Thyroid gland (tissue), 4 donors: ENCODE results near the gene ABCB6. TPM values are rescaled to one million over a fixed set of nuclear protein-coding genes. Genes with fewer than 3 reads are reported as not detected.
A peak's percentile ranks its signal among the peaks of the same experiment; 100 is the strongest.

Source experiments
- DNase-seq, 2 donors: peaks; one replicate each; pipeline ENCODE4 v3.0.0-alpha.2; 2019
- H3K27ac ChIP-seq, 3 donors: fragments of 200-600 bp; sonication (generic); 1 replicate in 2 of 3; 2 replicates in 1 of 3; pipeline ENCODE4 v1.5.1; 2016 to 2019; ENCODE audit warnings: mild to moderate bottlenecking in 1 of 3, moderate library complexity in 1 of 3
- H3K27me3 ChIP-seq: fragments of 200-600 bp; sonication (generic); one replicate; pipeline ENCODE4 v1.5.1; 2019
- H3K36me3 ChIP-seq, 2 donors: fragments of 200-600 bp; sonication (generic); one replicate each; pipeline ENCODE4 v1.5.1; 2016 to 2019
- H3K4me1 ChIP-seq, 2 donors: fragments of 200-600 bp; sonication (generic); one replicate each; pipeline ENCODE4 v1.5.1; 2017 to 2019
- H3K4me3 ChIP-seq, 3 donors: fragments of 200-600 bp; sonication (generic); replicated peaks in 1 of 3; 1 replicate in 2 of 3; 2 replicates in 1 of 3; pipeline ENCODE4 v1.5.1; 2016; ENCODE audit warnings: mild to moderate bottlenecking in 1 of 3
- H3K9me3 ChIP-seq: fragments of 200-600 bp; sonication (generic); one replicate; pipeline ENCODE4 v1.5.1; 2017
- CTCF ChIP-seq, 6 experiments: fragments of 200-600 bp in 3 of 6; fragments of 450-650 bp in 3 of 6; sonication (generic) in 3 of 6; IDR thresholded peaks; one replicate each; pipeline ENCODE4 v1.5.1; 2016 to 2019; ENCODE audit warnings: antibody characterized with exemption in 6 of 6, mild to moderate bottlenecking in 2 of 6, inconsistent platforms in 1 of 6, moderate library complexity in 1 of 6
- POLR2A ChIP-seq, 2 donors: fragments of 450-650 bp; IDR thresholded peaks; one replicate each; pipeline ENCODE4 v1.6.1; 2017; ENCODE audit warnings: antibody characterized with exemption in 2 of 2, mild to moderate bottlenecking in 2 of 2, moderate library complexity in 1 of 2
- WGBS, 2 donors: methylation state at CpG; one replicate each; pipeline ENCODE4 v1.1.5; 2017; 5-methylcytosine and 5-hydroxymethylcytosine counted together
- intact Hi-C: fragments of 100-400 bp; cut with DNase I; formaldehyde crosslinking; loops from one replicate; pipeline ENCODE4 v1.15.1; 2023
- total RNA-seq, 4 donors: library from RNA; depleted of rRNA; stranded (reverse); fragments of >200 nt; gene quantifications; one replicate each; pipeline ENCODE4 v1.2.3, GENCODE V29; 2016

The ABCB6 gene
- total RNA-seq, 4 donors from 2014 or later = 29.6 to 96.8 (median 63.6) TPM

- DNase-seq = no peak
- 60 to 80% methylated on average over 3 to 6 of the region's 6 CpGs for WGBS, 2 donors
- Histone ChIP-seq H3K4me1 (peaks cover 0 to 10% of the 10 kb centered on the region in 2 donors), H3K9me3 (no peaks in the 10 kb centered on the region), H3K27ac (no peak overlapping the region), H3K4me3 (no peak overlapping the region), H3K36me3 (peaks cover 14 to 16% of the 10 kb centered on the region in 2 donors), H3K27me3 (no peaks in the 10 kb centered on the region)
- intact Hi-C loops = loop anchor here (10.0 kb wide), 1 partner anchor 216 kb away; the partner anchor contains the start of gene DNPEP
- TF ChIP-seq POLR2A (IDR thresholded peaks at IDR 0.05) (no peak), CTCF (IDR thresholded peaks at IDR 0.05) (no peak)
Measured at GRCh38 chr2:219168526-219168925, 50.2 kb downstream of the ABCB6 start.

GRCh38 chr2:219167997-219168396 lies 50.8 kb downstream of the ABCB6 start:
- no peaks in the 10 kb centered on the region for H3K27me3 ChIP-seq
- no peak overlapping the region for H3K4me3 ChIP-seq
- TF ChIP-seq POLR2A (IDR thresholded peaks at IDR 0.05) = no peak
- TF ChIP-seq CTCF (IDR thresholded peaks at IDR 0.05) = no peak
- H3K36me3 ChIP-seq = peaks cover 9 to 11% of the 10 kb centered on the region in 2 donors
- H3K4me1 ChIP-seq = peaks cover 0 to 10% of the 10 kb centered on the region in 2 donors
- 70 to 71% methylated on average over 5 of the region's 5 CpGs for WGBS, 2 donors
- no peak overlapping the region for H3K27ac ChIP-seq
- intact Hi-C loops = loop anchor here (10.0 kb wide), 1 partner anchor 217 kb away; the partner anchor contains the start of gene DNPEP
- no peaks in the 10 kb centered on the region for H3K9me3 ChIP-seq
- no peak for DNase-seq

GRCh38 chr2:219165058-219165911 lies 53.5 kb downstream of the ABCB6 start:
- peaks cover 4 to 6% of the 10 kb centered on the region in 2 donors for H3K4me1 ChIP-seq
- intact Hi-C loops = loop anchor here (10.0 kb wide), 1 partner anchor 220 kb away; the partner anchor contains the start of gene DNPEP
- 89 to 90% methylated on average over 8 to 10 of the region's 10 CpGs for WGBS, 2 donors

GRCh38 chr2:219163156-219163555 lies 55.6 kb downstream of the ABCB6 start:
- H3K9me3 ChIP-seq = no peaks in the 10 kb centered on the region
- no peaks in the 10 kb centered on the region for H3K27me3 ChIP-seq
- no peak for TF ChIP-seq POLR2A (IDR thresholded peaks at IDR 0.05)
- TF ChIP-seq CTCF (IDR thresholded peaks at IDR 0.05) = no peak
- WGBS, 2 donors = 91 to 92% methylated on average over 6 of the region's 6 CpGs
- no peak for DNase-seq
- peaks cover 4 to 11% of the 10 kb centered on the region in 2 donors for H3K4me1 ChIP-seq
- H3K27ac ChIP-seq = no peak overlapping the region
- H3K36me3 ChIP-seq = no peaks in the 10 kb centered on the region
- no peak overlapping the region for H3K4me3 ChIP-seq
- intact Hi-C loops = loop anchor here (10.0 kb wide), 1 partner anchor 222 kb away; the partner anchor contains the start of gene DNPEP

More at GRCh38 chr2:219165058-219165911, 53.5 kb downstream of the ABCB6 start:
- no peak for DNase-seq
- Histone ChIP-seq H3K27me3 (no peaks in the 10 kb centered on the region), H3K27ac (no peak overlapping the region), H3K36me3 (no peaks in the 10 kb centered on the region), H3K4me3 (no peak overlapping the region), H3K9me3 (no peaks in the 10 kb centered on the region)
- TF ChIP-seq CTCF (IDR thresholded peaks at IDR 0.05) = no peak
- no peak for TF ChIP-seq POLR2A (IDR thresholded peaks at IDR 0.05)

- peak overlapping the region in 1 of 3 donors; percentile 50 for H3K4me3 ChIP-seq
- intact Hi-C loops = loop anchor here (10.0 kb wide), 1 partner anchor 224 kb away; the partner anchor contains the start of gene DNPEP
- no peak for DNase-seq
- peaks cover 4 to 11% of the 10 kb centered on the region in 2 donors for H3K4me1 ChIP-seq
- TF ChIP-seq CTCF (IDR thresholded peaks at IDR 0.05) = no peak
- no peaks in the 10 kb centered on the region for H3K27me3 ChIP-seq
- peak overlapping the region; percentile 90 to 97 (median 93) for H3K27ac ChIP-seq
- WGBS, 2 donors = 70 to 72% methylated on average over 4 of the region's 4 CpGs
- peaks cover 0 to 3% of the 10 kb centered on the region in 2 donors for H3K36me3 ChIP-seq
- no peaks in the 10 kb centered on the region for H3K9me3 ChIP-seq
Measured at GRCh38 chr2:219161097-219161496, 57.7 kb downstream of the ABCB6 start.
